Fibroblast of skin of right biceps (primary cell): ENCODE measurements around the gene NIPBL.

Experiments
- DNase-seq: peaks from one replicate; pipeline ENCODE4 v3.0.0-alpha.2; 2013

NIPBL gene

GRCh38 chr5:37103302-37103701 is 226.7 kb downstream of the NIPBL start:
- no peak for DNase-seq

- DNase-seq = no peak
Observed at GRCh38 chr5:37109338-37109737, 232.8 kb downstream of the NIPBL start.

- no peak for DNase-seq
Observed at GRCh38 chr5:37110135-37110534, 233.6 kb downstream of the NIPBL start.

GRCh38 chr5:37111426-37112382 is 235.1 kb downstream of the NIPBL start:
- no peak for DNase-seq

- DNase-seq = no peak
Observed at GRCh38 chr5:37112383-37112991, 235.9 kb downstream of the NIPBL start.
